Measurements from ENCODE around the gene WDR55.
A peak's percentile ranks its signal among the peaks of the same experiment; 100 is the strongest.

WDR55 gene

DNA sequence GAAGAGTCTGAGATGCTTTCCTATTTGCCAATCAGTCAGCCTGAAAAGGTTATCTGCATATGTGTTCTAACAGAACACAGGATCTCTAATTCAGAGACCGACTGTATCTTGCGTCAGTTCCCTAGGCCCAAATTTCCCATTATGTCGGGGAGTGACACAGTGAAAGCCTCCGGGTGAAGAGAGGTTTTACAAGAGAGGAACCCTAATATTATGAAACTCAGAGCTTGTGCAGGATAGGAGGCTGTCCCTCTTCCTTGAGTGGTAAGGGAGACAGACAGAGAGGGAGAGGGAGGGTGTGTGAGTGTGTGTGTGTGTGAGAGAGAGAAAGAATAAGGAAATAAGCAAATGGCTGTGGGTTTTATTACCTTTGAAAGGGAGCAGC is 33.7 kb upstream of the WDR55 start:
- TF ChIP-seq, protein P1, sequence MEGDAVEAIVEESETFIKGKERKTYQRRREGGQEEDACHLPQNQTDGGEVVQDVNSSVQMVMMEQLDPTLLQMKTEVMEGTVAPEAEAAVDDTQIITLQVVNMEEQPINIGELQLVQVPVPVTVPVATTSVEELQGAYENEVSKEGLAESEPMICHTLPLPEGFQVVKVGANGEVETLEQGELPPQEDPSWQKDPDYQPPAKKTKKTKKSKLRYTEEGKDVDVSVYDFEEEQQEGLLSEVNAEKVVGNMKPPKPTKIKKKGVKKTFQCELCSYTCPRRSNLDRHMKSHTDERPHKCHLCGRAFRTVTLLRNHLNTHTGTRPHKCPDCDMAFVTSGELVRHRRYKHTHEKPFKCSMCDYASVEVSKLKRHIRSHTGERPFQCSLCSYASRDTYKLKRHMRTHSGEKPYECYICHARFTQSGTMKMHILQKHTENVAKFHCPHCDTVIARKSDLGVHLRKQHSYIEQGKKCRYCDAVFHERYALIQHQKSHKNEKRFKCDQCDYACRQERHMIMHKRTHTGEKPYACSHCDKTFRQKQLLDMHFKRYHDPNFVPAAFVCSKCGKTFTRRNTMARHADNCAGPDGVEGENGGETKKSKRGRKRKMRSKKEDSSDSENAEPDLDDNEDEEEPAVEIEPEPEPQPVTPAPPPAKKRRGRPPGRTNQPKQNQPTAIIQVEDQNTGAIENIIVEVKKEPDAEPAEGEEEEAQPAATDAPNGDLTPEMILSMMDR (IDR thresholded peaks at IDR 0.05; ENCODE audit: insufficient read depth, low read depth, low read length, missing control alignments) = no peak
- H3K4me3 ChIP-seq (ENCODE audit: low read length) = no peak overlapping the region

GRCh38 chr5:140631831-140632365 is 32.8 kb upstream of the WDR55 start:
- TF ChIP-seq, protein P1 (IDR thresholded peaks at IDR 0.05; ENCODE audit: insufficient read depth, low read depth, low read length, missing control alignments) = no peak
- peak overlapping the region; percentile 41 for H3K4me3 ChIP-seq (ENCODE audit: low read length)
- no peak for DNase-seq (ENCODE audit: low read depth)

More for the DNA sequence above, 33.7 kb upstream of the WDR55 start:
- DNase-seq (ENCODE audit: low read depth) = no peak

DNA sequence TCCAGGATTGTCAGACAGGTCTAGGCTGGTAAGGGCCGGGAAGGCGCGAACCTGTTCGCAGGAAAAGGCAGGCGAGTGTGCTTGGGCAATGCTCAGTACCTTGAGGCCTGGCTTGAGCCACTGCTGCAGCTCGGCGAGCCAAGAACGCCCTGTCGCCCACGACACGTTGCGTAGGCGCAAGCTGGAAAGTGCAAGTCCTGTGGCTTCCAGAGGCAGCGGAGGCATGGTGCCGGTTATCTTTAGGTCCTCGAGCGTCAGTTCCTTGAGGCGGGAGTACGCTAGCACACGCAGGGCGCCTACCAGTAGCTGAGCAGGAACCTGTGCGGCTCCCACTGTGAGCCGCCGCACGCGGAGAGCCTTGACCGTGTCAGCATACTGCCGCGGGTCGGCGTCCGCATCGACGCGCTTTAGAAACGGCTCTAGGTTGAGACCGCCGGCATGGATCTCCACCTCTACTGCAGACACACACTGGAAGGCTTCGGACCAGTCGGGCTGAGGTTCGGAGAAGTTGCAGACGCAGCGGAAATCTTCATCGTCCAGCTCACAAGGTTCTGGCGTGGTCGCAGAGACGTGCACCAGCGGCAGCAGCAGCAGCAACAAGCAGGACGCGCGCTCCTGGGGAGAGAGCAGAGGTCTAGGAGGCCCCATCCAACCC is 32.2 kb upstream of the WDR55 start:
- TF ChIP-seq, protein P1 (IDR thresholded peaks at IDR 0.05; ENCODE audit: insufficient read depth, low read depth, low read length, missing control alignments) = no peak
- DNase-seq (ENCODE audit: low read depth) = peak; percentile 86
- peak overlapping the region; percentile 41 for H3K4me3 ChIP-seq (ENCODE audit: low read length)

DNA sequence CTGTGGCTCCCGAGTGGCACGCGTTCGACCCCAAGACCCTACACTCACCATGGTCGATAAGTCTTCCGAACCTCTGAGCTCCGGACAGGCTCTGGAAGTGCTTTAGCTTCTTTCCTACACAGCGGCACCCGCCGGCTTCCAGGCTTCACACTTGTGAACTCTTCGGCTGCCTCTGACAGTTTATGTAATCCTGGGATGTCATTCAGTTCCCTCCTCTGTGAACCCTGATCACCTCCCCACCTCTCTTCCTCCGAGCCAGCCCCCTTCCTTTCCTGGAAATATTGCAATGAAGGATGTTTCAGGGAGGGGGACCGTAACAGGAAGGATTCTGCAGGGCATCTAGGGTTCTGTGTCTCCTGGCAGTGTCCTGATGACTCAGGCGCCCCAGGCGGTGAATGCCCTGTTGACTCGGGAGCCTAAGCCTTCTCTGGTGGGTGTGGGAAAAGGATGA is 31.7 kb upstream of the WDR55 start, which contains the start of gene CD14:
Gene CD14, minus strand, starts transcription at position 155 of the 451 bp plus-strand sequence. Its CDS starts 104 bp downstream, at position 51.
- peak; percentile 77 for DNase-seq (ENCODE audit: low read depth)
- TF ChIP-seq, protein P1 (IDR thresholded peaks at IDR 0.05; ENCODE audit: insufficient read depth, low read depth, low read length, missing control alignments) = no peak
- peak within 1 kb of the TSS; percentile 41 for H3K4me3 ChIP-seq (ENCODE audit: low read length)

DNA sequence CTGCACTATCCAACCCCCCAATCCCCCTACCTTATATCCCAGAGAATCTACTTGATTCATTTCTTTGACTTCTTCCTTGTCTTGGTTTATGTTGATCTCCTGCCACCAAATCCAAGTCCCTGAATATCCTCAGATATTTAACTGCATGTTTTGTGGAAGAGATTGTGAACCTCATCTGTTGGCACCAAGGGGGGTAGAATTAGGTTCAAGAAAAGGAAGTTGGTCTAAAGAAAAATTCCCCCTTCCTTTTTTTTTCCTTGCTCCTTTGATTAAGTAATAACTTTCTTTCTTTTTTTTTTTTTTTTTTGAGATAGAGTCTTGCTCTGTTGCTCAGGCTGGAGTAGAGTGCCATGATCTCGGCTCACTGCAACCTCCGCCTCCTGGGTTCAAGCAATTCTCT is 31.2 kb upstream of the WDR55 start:
- no peak overlapping the region for H3K4me3 ChIP-seq (ENCODE audit: low read length)
- TF ChIP-seq, protein P1 (IDR thresholded peaks at IDR 0.05; ENCODE audit: insufficient read depth, low read depth, low read length, missing control alignments) = no peak
- no peak for DNase-seq (ENCODE audit: low read depth)

DNA sequence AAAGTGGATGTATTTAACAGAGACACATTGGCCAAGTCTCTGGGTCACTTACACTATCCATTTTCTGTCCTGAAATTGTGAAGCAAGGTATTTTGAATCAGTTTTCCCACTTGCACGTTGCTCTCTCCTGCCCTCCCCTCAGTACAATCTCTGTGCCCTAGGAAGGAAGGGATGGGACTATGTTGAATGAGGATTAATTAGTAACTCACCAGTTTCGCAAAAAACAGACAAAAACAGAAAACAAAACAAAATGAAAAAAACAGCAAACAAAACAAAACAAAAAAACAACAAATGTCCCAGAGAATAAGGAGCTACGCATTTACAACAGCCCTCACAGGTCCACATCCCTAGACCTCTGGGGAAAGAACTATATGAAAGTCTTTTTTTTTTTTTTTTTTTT is 30.6 kb upstream of the WDR55 start:
- TF ChIP-seq, protein P1 (IDR thresholded peaks at IDR 0.05; ENCODE audit: insufficient read depth, low read depth, low read length, missing control alignments) = no peak
- no peak overlapping the region for H3K4me3 ChIP-seq (ENCODE audit: low read length)
- no peak for DNase-seq (ENCODE audit: low read depth)

Data from epithelial cell of esophagus (primary cell).